ENCODE data around the gene UNC93A.
"Not testable (repeated sequence)": the region's sequence is repeated elsewhere in the genome, so short reads cannot be mapped to it uniquely, and the experiment has no call there.

The UNC93A gene

GRCh38 chr6:167345960-167346359, 54.8 kb downstream of the UNC93A start:
- no peak for DNase-seq

GRCh38 chr6:167347226-167347625, 56.1 kb downstream of the UNC93A start:
- DNase-seq, result no peak

DNA sequence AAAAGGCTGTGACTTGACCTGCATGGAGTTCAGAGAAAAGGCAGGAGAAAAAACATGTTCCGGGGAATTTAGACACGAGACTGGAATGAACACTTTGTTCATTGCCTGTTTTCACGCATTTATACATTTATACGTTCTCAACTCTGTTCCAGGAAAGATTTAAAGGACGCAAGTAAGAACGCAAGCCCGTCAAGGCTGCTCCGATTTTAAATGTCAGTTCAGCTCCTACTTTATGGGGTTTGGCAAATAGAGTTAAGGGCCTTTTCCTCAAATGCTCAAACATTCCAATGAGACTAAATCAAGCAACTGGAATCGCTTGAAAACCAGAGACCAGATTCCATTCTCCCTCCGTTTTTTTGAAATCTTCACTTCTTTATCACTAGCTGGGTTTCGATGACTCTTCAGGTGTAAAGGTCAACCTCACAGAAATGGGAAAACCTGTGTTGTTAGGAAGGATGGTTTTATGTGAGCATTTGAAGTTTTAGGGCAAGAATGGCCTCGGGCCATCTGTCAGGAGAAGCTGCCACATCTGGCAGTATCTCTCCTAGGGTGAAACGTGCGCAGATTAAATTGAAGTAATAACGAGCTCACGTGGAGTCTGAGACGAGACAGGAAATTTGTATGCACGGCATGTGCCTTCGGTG, 58.6 kb downstream of the UNC93A start:
- no peak for DNase-seq

DNA sequence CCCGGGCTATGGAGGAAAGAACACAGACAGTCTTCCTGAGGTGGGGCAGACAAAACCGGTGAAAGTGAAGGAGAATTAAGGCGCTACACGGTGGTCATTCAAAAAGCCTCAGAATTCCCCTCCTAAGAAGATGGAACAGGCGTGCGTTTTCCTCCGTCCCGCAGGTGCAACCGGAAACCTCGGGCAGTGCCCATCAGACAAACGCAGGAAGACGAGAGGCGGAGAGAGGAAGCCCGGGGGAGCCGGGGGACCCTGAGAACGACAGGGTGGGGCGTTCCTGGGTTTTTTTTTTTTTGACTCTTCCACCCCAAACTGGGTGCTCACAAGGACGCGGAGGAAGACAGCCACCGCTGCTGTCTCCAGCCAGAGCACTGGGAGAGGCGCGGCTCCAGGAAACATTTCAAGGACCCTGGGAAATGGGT, 59.2 kb downstream of the UNC93A start:
- no peak for DNase-seq

GRCh38 chr6:167350731-167351655, 59.9 kb downstream of the UNC93A start:
- peak; percentile 41 for DNase-seq

GRCh38 chr6:167351656-167352345, 60.7 kb downstream of the UNC93A start:
- DNase-seq, result no peak

- DNase-seq, result no peak
Observed at GRCh38 chr6:167356874-167357273, 65.8 kb downstream of the UNC93A start.

DNA sequence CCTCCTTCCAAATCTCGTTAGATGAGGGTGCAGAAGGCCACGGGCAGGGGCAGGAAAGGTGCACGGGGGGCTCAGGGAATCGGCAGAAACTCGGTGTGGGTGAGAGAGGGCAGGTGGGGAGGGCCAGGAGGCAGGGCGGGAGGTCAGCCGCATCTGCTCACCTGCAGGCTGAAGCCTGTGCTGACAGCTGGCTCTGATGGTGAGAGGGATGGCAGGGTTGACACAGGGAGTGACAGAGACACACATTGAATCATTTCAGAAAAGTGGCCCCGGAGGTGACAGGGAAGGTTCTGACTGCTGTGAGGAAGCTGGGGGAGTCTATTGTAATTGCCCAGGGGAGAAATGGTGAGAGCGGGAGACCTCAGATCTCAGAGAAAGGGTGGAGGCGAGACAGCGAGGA, 67.3 kb downstream of the UNC93A start:
- DNase-seq, result not testable (repeated sequence)

- DNase-seq, result not testable (repeated sequence)
Observed at GRCh38 chr6:167361170-167361569, 70.1 kb downstream of the UNC93A start.
